ENCODE data around the gene LIN37.

- TF ChIP-seq CTCF (conservative IDR thresholded peaks at IDR 0.05) (no peak), ZFX (IDR thresholded peaks at IDR 0.05) (no peak)
Measured at GRCh38 chr19:35792312-35792711, 43.9 kb downstream of the LIN37 start.
